Dedifferentiated amniotic fluid mesenchymal stem cell (primary cell): ENCODE results near the gene VAC14.

ENCODE experiments used
- DNase-seq: peaks from one replicate; pipeline ENCODE4 v3.0.0-alpha.2; 2016; ENCODE audit errors: extremely low spot score

Gene VAC14

DNA sequence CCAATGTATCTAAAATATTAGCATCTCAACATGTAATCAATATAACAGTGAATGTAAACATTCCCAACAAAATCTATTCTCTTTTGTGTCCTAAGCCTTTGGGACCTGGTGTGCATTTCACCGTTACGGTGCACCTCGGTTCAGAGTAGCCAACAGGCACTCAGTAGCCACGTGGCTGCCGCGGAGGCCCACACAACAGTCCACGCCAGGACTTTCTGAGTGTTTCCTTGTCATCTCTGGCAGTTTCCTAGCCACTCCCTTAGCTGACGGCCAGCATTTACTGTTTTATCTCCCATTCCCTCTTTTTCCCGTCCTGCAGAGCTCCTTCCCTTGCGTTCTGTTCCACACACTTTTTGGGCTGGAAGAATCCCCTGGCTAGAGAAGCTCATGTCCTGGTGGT is 36.3 kb downstream of the VAC14 start:
- DNase-seq, result no peak

- DNase-seq, result no peak
Observed at GRCh38 chr16:70760221-70760620, 40.7 kb downstream of the VAC14 start.

- no peak for DNase-seq
Observed at GRCh38 chr16:70759666-70760065, 41.3 kb downstream of the VAC14 start.

DNA sequence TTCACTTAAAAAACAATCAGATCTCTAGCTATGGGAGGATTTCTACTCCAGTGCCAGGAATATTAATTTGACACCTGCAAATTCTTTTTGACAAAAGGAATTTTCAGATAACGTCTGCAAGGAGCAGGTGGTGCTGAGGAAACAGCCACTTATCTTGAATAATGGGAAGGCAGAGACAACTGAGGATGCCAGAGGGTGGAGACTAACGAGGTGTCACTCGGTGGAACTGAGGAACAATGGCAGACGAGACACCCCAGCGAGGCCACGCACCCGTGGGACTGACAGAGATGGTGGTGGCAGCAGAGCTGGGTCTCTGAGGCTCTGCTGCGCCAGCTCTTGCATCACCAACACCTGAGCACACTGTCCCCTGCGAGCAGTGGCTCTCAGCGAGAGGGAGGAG is 42.2 kb downstream of the VAC14 start:
- DNase-seq, result no peak

- no peak for DNase-seq
Observed at GRCh38 chr16:70757183-70757582, 43.8 kb downstream of the VAC14 start.

DNA sequence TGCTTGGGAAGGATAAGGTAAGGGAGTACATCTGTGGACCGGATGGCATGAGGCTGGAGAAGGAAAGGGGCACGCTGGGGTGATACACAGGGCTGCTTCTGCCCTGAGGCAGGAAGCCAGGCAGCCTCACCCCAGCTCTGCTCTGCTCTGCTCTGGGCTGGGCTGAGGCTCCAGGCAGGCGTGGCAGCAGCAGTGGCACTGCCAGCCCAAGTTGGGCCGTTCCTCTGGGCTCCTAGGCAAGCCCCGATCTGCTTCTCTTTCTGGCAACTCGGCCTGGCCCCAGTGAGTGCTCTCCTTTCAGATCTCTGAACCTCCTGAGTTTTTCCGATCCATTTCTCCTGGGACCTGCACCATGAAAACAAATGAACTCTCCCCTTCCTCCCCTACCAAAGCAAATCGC is 44.9 kb downstream of the VAC14 start:
- DNase-seq, result no peak

GRCh38 chr16:70754851-70755600 is 45.9 kb downstream of the VAC14 start:
- no peak for DNase-seq

DNA sequence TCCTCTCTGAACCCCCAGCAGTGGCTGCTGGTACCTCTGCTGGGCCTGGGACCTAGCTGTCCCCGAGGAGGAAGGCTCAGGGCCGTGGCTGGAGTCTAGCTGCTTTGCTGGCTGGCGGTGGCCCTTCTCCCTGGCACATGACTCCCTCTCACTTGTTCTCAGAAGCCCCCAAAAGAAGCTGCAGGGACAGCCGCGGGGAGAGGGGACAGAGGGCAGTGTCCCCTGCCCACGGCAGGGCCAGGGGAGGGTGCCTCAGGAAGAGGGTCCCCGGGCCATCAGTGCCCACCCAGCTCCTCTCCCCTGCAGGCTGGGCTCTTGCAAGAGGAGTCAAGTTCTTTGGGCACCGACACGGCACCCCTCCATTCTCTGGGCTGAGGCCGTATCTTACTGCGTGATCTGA is 46.6 kb downstream of the VAC14 start:
- no peak for DNase-seq

DNA sequence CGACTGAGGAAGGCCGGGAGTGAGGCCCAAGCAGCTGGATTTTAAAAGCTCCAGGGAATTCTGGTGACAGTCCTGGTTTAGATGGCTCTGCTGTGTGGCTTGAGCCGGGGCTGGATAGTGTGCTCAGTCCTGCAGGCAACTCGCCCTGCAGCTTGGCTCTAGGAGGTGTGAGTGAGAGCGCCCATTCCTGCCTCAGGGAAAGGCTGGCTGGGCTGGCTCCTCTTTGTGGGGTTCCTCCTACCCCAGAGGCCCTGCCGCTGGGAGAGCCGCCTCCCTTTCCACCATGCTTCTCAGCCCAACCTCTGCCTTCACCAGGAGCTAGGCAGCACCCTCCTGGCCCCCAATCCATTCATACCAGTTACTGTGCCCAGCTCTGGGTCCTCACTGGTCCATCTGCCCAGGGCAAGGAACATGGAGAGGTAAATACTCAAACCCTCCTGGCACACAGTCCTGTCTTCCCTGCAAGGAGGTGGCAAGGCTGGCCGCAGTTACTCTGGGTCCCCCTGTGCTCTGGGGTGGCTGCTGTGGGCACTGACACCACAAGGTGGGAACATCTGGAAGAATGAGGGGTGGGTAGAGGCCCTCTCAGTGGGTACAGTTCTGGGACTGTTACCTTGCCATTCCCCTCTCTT is 47.1 kb downstream of the VAC14 start:
- DNase-seq, result no peak

DNA sequence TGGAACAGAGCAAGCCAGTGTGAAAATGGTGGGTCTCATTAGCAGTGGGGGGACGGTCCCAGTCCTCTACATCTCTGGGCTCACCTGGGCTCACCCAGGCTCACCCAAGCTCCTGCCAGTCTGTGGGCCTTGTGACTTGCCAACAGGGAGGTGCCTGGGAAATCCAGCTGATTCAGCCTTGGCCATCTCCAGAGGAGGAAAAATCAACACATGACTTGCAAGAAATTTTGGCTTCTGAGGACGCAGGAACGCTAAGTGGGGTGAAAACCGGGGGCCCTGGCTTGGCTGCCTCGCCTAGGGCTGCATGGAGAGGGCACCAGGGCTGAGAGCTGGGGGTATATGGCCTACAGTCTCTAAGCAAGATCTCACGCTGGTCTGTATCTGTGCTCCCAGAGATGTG is 47.7 kb downstream of the VAC14 start:
- DNase-seq, result no peak

- no peak for DNase-seq
Observed at GRCh38 chr16:70752426-70752825, 48.5 kb downstream of the VAC14 start.

DNA sequence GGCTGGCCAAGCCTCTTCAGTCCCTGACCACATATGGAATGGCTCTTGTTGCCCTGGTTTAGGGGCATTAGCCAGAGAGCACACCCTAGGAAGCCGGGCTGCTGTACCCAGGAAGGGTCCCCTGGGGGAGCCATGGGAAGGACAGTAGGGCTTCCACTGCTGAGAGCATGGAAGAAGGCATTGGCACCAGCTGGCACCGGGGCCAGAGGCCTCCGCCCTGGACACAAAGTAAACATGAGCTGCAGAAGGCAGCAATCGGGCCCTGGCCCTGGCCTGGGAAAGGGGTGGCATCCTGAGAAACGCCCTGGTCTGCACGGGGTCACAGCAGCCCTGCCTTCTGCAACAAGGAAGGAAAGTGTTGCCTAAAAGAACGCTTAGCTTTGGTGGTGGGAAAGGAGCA is 49.4 kb downstream of the VAC14 start:
- DNase-seq, result no peak

GRCh38 chr16:70750893-70751467 is 50.0 kb downstream of the VAC14 start:
- DNase-seq, result no peak

GRCh38 chr16:70749681-70750601 is 51.0 kb downstream of the VAC14 start:
- no peak for DNase-seq

DNA sequence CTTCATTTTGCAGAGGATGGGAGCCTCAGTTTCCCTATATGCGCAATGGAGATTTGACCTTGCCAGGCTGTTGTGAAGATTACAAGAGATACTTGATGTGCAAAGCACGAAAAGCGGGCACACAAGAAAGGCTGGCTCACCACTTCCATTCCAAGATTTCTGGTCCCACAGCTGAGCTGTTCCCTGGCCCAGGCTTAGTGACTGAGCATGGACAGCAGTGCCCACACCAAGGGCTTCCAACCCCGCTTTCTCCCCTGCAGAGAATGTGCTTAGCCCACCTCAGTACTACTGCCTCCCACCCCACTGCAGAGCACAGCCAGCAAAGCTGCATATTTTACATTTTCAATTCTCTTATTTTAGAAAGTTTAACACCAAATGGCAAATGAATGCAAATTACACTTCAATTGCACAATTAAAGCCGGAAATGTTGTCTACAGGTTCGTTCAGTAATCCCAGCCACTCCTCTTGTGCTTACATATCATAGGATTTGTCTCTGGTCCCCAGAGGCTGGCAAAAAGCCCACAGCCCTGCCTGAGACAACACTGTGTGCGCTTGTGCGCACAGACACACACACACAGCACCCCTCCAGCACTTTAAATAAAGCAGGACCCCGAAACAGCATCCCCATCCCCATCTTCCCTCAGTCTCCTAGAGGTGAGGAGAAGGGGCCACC is 51.8 kb downstream of the VAC14 start:
- no peak for DNase-seq

- no peak for DNase-seq
Observed at GRCh38 chr16:70747703-70748631, 53.0 kb downstream of the VAC14 start.

- peak; percentile 55 for DNase-seq
Observed at GRCh38 chr16:70746708-70747424, 54.1 kb downstream of the VAC14 start.

- peak; percentile 75 for DNase-seq
Observed at GRCh38 chr16:70746040-70746707, 54.8 kb downstream of the VAC14 start.

DNA sequence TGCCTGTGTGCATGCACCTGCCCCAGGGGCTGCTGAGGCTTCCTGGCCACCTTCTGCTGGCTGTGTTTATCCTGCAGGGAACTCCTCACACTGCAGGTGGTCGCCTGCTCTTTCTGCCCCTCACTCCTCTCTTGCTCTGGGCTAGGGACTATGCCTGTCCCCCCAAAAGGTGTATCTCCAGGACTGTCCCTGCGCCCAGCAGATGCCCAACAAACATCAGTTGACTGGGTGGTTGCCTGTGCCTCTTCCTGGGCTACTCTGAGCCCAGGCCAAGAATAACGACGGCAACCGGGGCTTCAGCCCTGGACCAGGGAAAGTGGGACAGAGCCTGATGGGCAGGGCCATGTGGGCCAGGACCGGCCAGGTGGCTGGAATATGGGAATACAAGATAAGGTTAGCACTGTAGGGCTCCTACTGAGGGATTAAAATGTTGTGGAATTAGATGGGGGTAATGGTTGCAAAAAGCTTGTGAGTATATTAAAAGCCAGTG is 55.4 kb downstream of the VAC14 start:
- no peak for DNase-seq
